HCT116 (cell line): ENCODE measurements around the gene ABLIM1. TPM values are rescaled to one million over a fixed set of nuclear protein-coding genes. Genes with fewer than 3 reads are reported as not detected.

Source experiments
- ATAC-seq: fragments of 200-7000 bp; cut with Tn5 transposase; 2 replicates; pipeline ENCODE4 v1.9.1; 2020; ENCODE audit warnings: mild to moderate bottlenecking, moderate library complexity
- BruUV-seq: library from RNA; stranded (reverse); fragments of 400-500 nt; replicated peaks from 2 replicates; lab custom pipeline; 2021; lab: Mats Ljungman, UMichigan
- CTCF ChIA-PET: fragments of 300-600 bp; sonication (Branson Sonifier 250); formaldehyde crosslinking; loops from one replicate; lab custom pipeline; 2021; ENCODE audit warnings: antibody characterized with exemption; lab: Charles Lee
- POLR2A ChIA-PET: fragments of 300-600, 350-600 bp; sonication (Branson Sonifier 250); formaldehyde crosslinking; loops from one replicate; lab custom pipeline; 2021; ENCODE audit warnings: antibody characterized with exemption; lab: Charles Lee
- RAD21 ChIA-PET, 2 experiments: fragments of 300-600 bp; sonication (Branson Sonifier 250); formaldehyde crosslinking; loops; one replicate each; lab custom pipeline; 2023; ENCODE audit warnings: low total read pairs in 2 of 2; ENCODE audit not compliant: uncharacterized antibody in 2 of 2, unreplicated experiment in 2 of 2, low non-redundant PET in 1 of 2; lab: Charles Lee
- DNase-seq: peaks from one replicate; pipeline ENCODE4 v3.0.0-alpha.2; 2010; ENCODE audit warnings: low read depth, low spot score
- H2AFZ ChIP-seq: fragments of 200-600 bp; shearing (Covaris generic), sonication (generic); 2 replicates; pipeline ENCODE4 v1.6.1; 2017; ENCODE audit warnings: low read depth, mixed run types, mixed read lengths, antibody characterized with exemption, low read length; ENCODE audit not compliant: poor library complexity, severe bottlenecking
- H3K27ac ChIP-seq: 2 replicates; pipeline ENCODE4 v1.5.1; 2012; ENCODE audit warnings: low read depth, low read length
- H3K27me3 ChIP-seq: fragments of 200-600 bp; sonication (generic); 2 replicates; pipeline ENCODE4 v1.6.1; 2016; ENCODE audit warnings: mixed run types, low read length, mixed read lengths; ENCODE audit not compliant: insufficient read depth
- H3K36me3 ChIP-seq, 2 experiments: fragments of 200-500 bp in 1 of 2; fragments of 200-600 bp in 1 of 2; sonication (Bioruptor generic) in 1 of 2; sonication (generic) in 1 of 2; 2 replicates each; pipeline versions ENCODE4 v1.5.1 to v1.6.1; 2014 to 2016; ENCODE audit warnings: low read length in 2 of 2, inconsistent platforms in 1 of 2, mixed read lengths in 1 of 2, mixed run types in 1 of 2; ENCODE audit not compliant: insufficient read depth in 2 of 2, control insufficient read depth in 1 of 2
- H3K4me1 ChIP-seq, 2 experiments: fragments of 200-600 bp in 1 of 2; sonication (generic) in 1 of 2; 2 replicates each; pipeline versions ENCODE4 v1.5.1 to v1.6.1; 2012 to 2017; ENCODE audit warnings: low read length in 2 of 2, inconsistent platforms in 1 of 2, mild to moderate bottlenecking in 1 of 2, mixed read lengths in 1 of 2, mixed run types in 1 of 2, moderate library complexity in 1 of 2; ENCODE audit not compliant: insufficient read depth in 2 of 2, control insufficient read depth in 1 of 2
- H3K4me2 ChIP-seq: fragments of 200-600 bp; sonication (generic); 2 replicates; pipeline ENCODE4 v1.6.1; 2017; ENCODE audit warnings: mixed run types, low read length, mixed read lengths
- H3K4me3 ChIP-seq, 2 experiments: fragments of 200-600 bp in 1 of 2; sonication (generic) in 1 of 2; replicated peaks in 1 of 2; 2 replicates each; pipeline ENCODE4 v1.5.1; 2011 to 2016; ENCODE audit warnings: low read length in 2 of 2, control low read depth in 1 of 2, low read depth in 1 of 2, mild to moderate bottlenecking in 1 of 2, mixed read lengths in 1 of 2, mixed run types in 1 of 2
- H3K79me2 ChIP-seq: fragments of 200-600 bp; sonication (generic); 2 replicates; pipeline ENCODE4 v1.6.1; 2017; ENCODE audit warnings: mild to moderate bottlenecking, mixed run types, low read length, moderate library complexity, mixed read lengths; ENCODE audit not compliant: insufficient read depth
- H3K9ac ChIP-seq: fragments of 200-600 bp; sonication (generic); 2 replicates; pipeline ENCODE4 v1.6.1; 2016; ENCODE audit warnings: low read length, mixed read lengths
- H3K9me2 ChIP-seq: fragments of 200-600 bp; sonication (generic), shearing (Covaris generic); 2 replicates; pipeline ENCODE4 v1.6.1; 2017; ENCODE audit warnings: mixed run types, mild to moderate bottlenecking, moderate library complexity; ENCODE audit not compliant: insufficient read depth
- H3K9me3 ChIP-seq, 2 experiments: fragments of 200-500 bp in 1 of 2; fragments of 200-600 bp in 1 of 2; sonication (Bioruptor generic) in 1 of 2; sonication (generic) in 1 of 2; 2 replicates each; pipeline ENCODE4 v1.6.1; 2014 to 2017; ENCODE audit warnings: low read length in 2 of 2, mixed read lengths in 2 of 2, inconsistent platforms in 1 of 2, low read depth in 1 of 2, mild to moderate bottlenecking in 1 of 2, mixed run types in 1 of 2, moderate library complexity in 1 of 2; ENCODE audit not compliant: control insufficient read depth in 1 of 2, insufficient read depth in 1 of 2
- H4K20me1 ChIP-seq: fragments of 200-600 bp; sonication (generic), shearing (Covaris generic); 2 replicates; pipeline ENCODE4 v1.6.1; 2017; ENCODE audit warnings: mixed run types, mild to moderate bottlenecking, moderate library complexity; ENCODE audit not compliant: insufficient read depth
- ATF3 ChIP-seq: IDR thresholded peaks from 2 replicates; pipeline ENCODE4 v1.6.1; 2012
- CBX3 ChIP-seq: IDR thresholded peaks from 2 replicates; pipeline ENCODE4 v1.6.1; 2012; ENCODE audit warnings: low read depth
- CEBPB ChIP-seq: IDR thresholded peaks from 2 replicates; pipeline ENCODE4 v1.6.1; 2012; ENCODE audit warnings: low read depth
- EGR1 ChIP-seq: IDR thresholded peaks from 2 replicates; pipeline ENCODE4 v1.6.1; 2012; ENCODE audit warnings: low read depth
- ELF1 ChIP-seq: IDR thresholded peaks from 2 replicates; pipeline ENCODE4 v1.6.1; 2012; ENCODE audit warnings: low read depth, borderline replicate concordance
- EZH2 ChIP-seq: fragments of 200-600 bp; sonication (generic); IDR thresholded peaks from 2 replicates; pipeline ENCODE4 v1.6.1; 2017; ENCODE audit warnings: antibody characterized with exemption, mixed run types
- EZH2phosphoT487 ChIP-seq: fragments of 200-600 bp; IDR thresholded peaks from 2 replicates; pipeline ENCODE4 v1.6.1; 2018; ENCODE audit warnings: antibody characterized with exemption, borderline replicate concordance
- JUND ChIP-seq: IDR thresholded peaks from 2 replicates; pipeline ENCODE4 v1.6.1; 2012
- MAX ChIP-seq: IDR thresholded peaks from 2 replicates; pipeline ENCODE4 v1.6.1; 2012
- POLR2A ChIP-seq: IDR thresholded peaks from 2 replicates; pipeline ENCODE4 v1.7.0; 2011; ENCODE audit warnings: borderline replicate concordance; ENCODE audit not compliant: insufficient read depth, insufficient read length; ENCODE audit errors: extremely low read depth
- POLR2AphosphoS5 ChIP-seq: IDR thresholded peaks from 2 replicates; pipeline ENCODE4 v1.6.1; 2011; ENCODE audit warnings: mild to moderate bottlenecking, low read depth, low read length, moderate library complexity
- RAD21 ChIP-seq: IDR thresholded peaks from 2 replicates; pipeline ENCODE4 v1.6.1; 2012; ENCODE audit warnings: low read depth, mild to moderate bottlenecking
- REST ChIP-seq: IDR thresholded peaks from 2 replicates; pipeline ENCODE4 v1.6.1; 2012; ENCODE audit warnings: low read depth
- SIN3A ChIP-seq: IDR thresholded peaks from 2 replicates; pipeline ENCODE4 v1.6.1; 2012; ENCODE audit warnings: low read depth
- SP1 ChIP-seq: IDR thresholded peaks from 2 replicates; pipeline ENCODE4 v1.6.1; 2012; ENCODE audit warnings: low read depth
- ZBTB33 ChIP-seq: IDR thresholded peaks from 2 replicates; pipeline ENCODE4 v1.6.1; 2011; ENCODE audit warnings: mild to moderate bottlenecking, low read length, moderate library complexity; ENCODE audit not compliant: insufficient replicate concordance; ENCODE audit errors: extremely low read depth
- ZFX ChIP-seq: fragments of 450-650 bp; IDR thresholded peaks from 2 replicates; pipeline ENCODE4 v1.6.1; 2017
- ZNF274 ChIP-seq: fragments of 200-500 bp; sonication (Bioruptor generic); IDR thresholded peaks from 2 replicates; pipeline ENCODE4 v1.6.1; 2014; ENCODE audit warnings: mild to moderate bottlenecking, low read depth, low read length, inconsistent platforms
- intact Hi-C: fragments of 100-400 bp; cut with micrococcal nuclease; formaldehyde crosslinking; loops from 2 replicates; pipeline ENCODE4 v1.10.0; 2022
- total RNA-seq: library from RNA; stranded (reverse); gene quantifications from one replicate; pipeline ENCODE4 v1.2.1, GENCODE V29; 2021; ENCODE audit not compliant: unreplicated experiment

The ABLIM1 gene
- total RNA-seq, 1 experiment from 2014 or later, result 96.2 TPM

- BruUV-seq, result no TSS peak
- ATAC-seq (no peak), DNase-seq (no peak)
- Histone ChIP-seq H3K4me3 (no peak overlapping the region), H3K79me2 (no peaks in the 10 kb centered on the region), H3K9me3 (peaks cover 9 to 17% of the 10 kb centered on the region in 2 experiments; a peak in 2 of 4 replicates), H3K4me1 (no peaks in the 10 kb centered on the region), H3K9me2 (no peaks in the 10 kb centered on the region), H3K36me3 (no peaks in the 10 kb centered on the region), H2AFZ (no peak overlapping the region), H3K27me3 (no peaks in the 10 kb centered on the region), H4K20me1 (no peaks in the 10 kb centered on the region), H3K4me2 (no peak overlapping the region), H3K27ac (no peak overlapping the region), H3K9ac (no peak overlapping the region)
- POLR2A ChIA-PET, result no interaction called here
- TF ChIP-seq REST (no peak), ATF3 (no peak), EZH2phosphoT487 (no peak), ZBTB33 (no peak), SP1 (no peak), POLR2AphosphoS5 (no peak), ELF1 (no peak), RAD21 (no peak), CBX3 (no peak), SIN3A (no peak), JUND (no peak), ZFX (no peak), CEBPB (no peak), MAX (no peak), EGR1 (no peak), POLR2A (no peak), ZNF274 (no peak), EZH2 (no peak)
- CTCF ChIA-PET, result no interaction called here
- RAD21 ChIA-PET, result no interaction called here
- intact Hi-C loops, result no loop called here
These were observed 97.9 kb downstream of the ABLIM1 start for GRCh38 chr10:114560144-114560543.
